DOHH2 (cell line): Measurements from ENCODE around the gene RAB6B.

Source experiments
- CTCF ChIP-seq: fragments of 200-600 bp; sonication (generic); IDR thresholded peaks from one replicate; pipeline ENCODE4 v1.5.1; 2014; ENCODE audit warnings: antibody characterized with exemption, mild to moderate bottlenecking, low read depth, low read length; ENCODE audit not compliant: poor library complexity, severe bottlenecking
- EZH2phosphoT487 ChIP-seq: fragments of 200-600 bp; sonication (generic); IDR thresholded peaks from 2 replicates; pipeline ENCODE4 v1.6.1; 2017; ENCODE audit warnings: borderline replicate concordance, mild to moderate bottlenecking, antibody characterized with exemption, low read length, moderate library complexity, mixed read lengths

DNA sequence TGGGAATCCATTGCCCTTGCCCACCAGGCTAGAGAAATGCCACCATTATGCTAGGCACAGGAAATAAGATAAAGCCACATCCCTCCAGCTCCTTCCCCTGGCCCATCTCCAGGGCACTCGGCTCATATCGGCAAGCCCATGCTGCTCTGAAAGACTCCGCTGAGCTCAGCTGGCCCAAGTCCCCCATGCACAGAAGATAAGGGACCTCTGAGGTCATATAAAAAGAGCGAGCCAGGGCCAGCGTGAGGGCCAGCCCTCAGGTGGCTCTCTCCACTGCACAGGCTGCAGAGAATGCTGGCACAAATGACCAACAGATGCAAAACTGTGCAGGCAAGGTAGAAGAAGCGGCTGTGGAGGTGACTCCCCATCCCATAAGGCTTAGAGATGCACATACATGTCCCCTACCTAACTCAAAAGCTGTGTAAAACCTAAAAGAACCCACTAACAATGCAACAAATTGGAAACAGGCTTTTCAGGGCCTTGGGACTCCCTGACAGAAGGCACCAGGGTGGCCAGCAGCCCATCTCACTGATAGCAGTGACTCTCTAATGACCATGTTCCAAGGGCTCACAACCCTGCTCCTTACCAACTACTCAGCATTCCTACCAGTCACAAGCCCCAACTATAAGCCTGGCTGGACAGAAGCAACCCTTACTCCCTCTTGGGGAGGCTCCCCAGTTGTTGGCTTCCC lies 3.0 kb downstream of the RAB6B start:
- TF ChIP-seq CTCF (no peak), EZH2phosphoT487 (no peak)
